HTR-8/SVneo (cell line): Measurements from ENCODE around the gene HSPBAP1.

ENCODE experiments used
- DNase-seq: peaks from one replicate; pipeline ENCODE4 v3.0.0; 2011; ENCODE audit warnings: low spot score, mixed read lengths; ENCODE audit not compliant: insufficient read length
- FAIRE-seq: peaks from 2 replicates; lab custom pipeline; 2011; peaks lifted over from hg19 to GRCh38; lab: Jason Lieb, UNC

Gene HSPBAP1, protein sequence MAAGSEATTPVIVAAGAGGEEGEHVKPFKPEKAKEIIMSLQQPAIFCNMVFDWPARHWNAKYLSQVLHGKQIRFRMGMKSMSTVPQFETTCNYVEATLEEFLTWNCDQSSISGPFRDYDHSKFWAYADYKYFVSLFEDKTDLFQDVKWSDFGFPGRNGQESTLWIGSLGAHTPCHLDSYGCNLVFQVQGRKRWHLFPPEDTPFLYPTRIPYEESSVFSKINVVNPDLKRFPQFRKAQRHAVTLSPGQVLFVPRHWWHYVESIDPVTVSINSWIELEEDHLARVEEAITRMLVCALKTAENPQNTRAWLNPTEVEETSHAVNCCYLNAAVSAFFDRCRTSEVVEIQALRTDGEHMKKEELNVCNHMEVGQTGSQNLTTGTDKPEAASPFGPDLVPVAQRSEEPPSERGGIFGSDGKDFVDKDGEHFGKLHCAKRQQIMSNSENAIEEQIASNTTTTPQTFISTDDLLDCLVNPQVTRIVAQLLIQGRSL

GRCh38 chr3:122793568-122794416 lies at the start of gene HSPBAP1:
Gene HSPBAP1 (minus strand): TSS chr3:122793831. CDS start chr3:122793680, 151 bp downstream.
- no peak for FAIRE-seq
- DNase-seq = peak; percentile 87

DNA sequence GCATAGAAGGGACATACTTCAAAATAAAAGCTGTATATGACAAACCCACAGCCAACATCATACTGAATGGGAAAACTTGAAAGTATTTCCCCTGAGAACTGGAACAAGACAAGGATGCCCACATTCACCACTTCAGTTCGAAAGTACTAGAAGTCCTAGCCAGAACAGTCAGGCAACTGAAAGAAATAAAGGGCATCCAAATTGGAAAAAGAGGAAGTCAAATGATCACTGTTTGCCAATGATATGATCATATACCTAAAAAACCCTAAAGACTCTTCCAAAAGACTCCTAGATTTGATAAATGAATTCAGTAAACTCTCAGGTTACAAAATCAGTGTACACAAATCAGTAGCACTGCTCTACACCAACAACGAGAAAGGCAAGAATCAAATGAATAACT lies 42.0 kb upstream of the HSPBAP1 start:
- no peak for DNase-seq
- FAIRE-seq = no peak

DNA sequence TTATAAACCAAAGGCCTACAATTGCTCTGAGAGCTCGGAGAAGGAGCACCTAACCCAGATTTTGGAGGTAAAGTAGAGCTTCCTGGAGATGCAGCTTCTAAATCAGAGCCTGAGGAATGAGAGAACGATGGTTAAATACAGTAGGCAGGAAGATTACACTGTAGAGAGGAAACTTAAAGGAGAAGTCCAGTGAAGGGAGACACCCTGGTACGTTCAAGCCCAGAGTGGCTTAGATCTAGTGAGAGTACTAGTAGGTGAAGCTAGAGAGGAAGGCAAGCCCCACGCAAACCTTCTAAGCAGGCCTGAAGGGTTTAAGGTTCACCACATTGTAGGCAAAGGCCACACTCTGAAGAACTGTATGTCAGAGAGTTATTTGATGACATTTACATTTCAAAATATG lies 34.6 kb upstream of the HSPBAP1 start:
- DNase-seq (no peak), FAIRE-seq (no peak)

- DNase-seq (no peak), FAIRE-seq (no peak)
These were observed 32.6 kb upstream of the HSPBAP1 start for GRCh38 chr3:122826278-122826677.

DNA sequence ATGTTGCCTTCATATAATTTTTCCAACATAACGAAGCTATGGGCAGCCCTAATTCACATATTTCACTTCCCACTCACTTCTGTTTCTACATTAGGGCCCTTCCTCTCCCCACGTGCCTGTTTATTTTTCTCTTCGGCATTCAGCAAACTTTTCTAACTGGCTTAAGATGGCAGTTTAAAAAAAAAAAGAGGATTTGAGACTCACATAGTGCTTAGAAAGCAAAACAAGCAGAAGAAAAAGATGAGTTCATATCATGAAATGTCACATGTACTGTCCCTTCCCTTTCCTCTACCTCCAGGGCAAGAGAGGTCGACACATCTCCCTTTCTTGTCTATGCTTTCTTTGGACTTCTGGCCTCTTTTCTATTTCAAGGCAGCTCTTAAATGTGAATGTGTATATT lies 31.8 kb upstream of the HSPBAP1 start:
- FAIRE-seq (no peak), DNase-seq (no peak)

GRCh38 chr3:122824465-122825381 lies 31.1 kb upstream of the HSPBAP1 start:
- DNase-seq (no peak), FAIRE-seq (no peak)

- FAIRE-seq = no peak
- no peak for DNase-seq
These were observed 23.0 kb upstream of the HSPBAP1 start for GRCh38 chr3:122816587-122816986.

DNA sequence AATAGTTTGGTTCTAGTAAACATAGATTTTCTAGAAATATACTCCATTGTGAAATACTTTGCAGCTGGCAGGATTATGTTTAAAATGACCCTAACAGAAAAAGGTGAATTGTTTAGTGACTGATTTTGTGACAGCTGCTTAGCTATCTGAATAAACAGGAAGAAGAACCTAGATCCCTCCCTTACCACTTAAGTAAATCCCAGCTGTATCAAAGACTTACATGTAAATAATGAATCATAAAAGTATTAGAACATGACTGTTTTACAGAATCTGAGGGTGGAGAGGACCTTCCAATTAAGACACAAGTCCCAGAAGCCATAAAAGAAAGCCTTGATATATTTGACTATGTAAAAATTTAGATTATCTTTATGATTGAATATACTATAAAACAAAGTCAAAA lies 17.1 kb upstream of the HSPBAP1 start:
- no peak for FAIRE-seq
- DNase-seq = no peak

- DNase-seq (no peak), FAIRE-seq (no peak)
These were observed 10.3 kb upstream of the HSPBAP1 start for GRCh38 chr3:122803977-122804376.

DNA sequence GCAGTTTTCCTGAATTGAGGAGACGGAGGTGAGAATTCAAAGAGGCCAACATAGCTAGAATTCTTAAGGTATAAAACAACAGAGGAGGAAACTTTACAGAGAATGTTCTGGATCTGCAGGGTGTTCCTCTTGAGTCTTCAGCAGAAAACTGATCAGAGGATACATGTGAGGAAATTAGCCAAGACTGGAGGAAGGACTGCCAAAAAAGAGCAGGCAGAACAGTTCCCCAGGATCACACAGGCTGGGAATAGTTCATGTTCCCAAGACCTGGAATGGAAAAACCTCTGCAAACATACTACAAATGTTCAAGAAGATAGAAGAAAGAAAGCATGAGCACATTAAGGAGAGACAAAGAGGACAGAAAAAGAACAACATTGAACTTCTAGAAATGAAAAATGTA lies 8.7 kb upstream of the HSPBAP1 start:
- DNase-seq = no peak
- FAIRE-seq = no peak

DNA sequence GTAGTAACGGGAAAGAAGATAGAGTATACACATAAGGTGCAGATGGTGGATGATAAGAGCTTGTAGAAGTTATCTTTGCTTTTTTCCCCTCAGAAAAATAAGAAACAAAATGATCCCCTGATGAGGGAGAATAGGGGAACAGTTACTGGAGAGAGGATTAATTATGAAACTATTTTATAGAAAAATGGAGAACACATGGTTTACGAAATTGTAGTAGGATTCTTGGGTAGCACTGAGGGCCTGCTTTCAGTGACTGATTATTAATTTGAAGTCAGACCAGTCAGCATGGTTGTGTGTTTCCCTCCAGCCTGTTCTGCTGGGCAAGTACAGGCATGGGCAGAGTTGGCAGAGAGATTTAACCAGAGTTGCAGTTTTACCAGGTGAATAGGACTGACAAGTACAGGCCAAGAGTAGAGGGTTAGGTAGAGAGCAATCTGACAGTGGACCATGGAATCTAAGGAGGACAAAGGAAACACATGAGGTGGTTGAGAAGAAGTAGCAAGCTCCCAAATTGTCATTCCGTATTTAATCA lies 7.1 kb upstream of the HSPBAP1 start:
- FAIRE-seq (no peak), DNase-seq (no peak)

- no peak for DNase-seq
- no peak for FAIRE-seq
These were observed 6.4 kb upstream of the HSPBAP1 start for GRCh38 chr3:122800031-122800430.

GRCh38 chr3:122799322-122799721 lies 5.7 kb upstream of the HSPBAP1 start:
- DNase-seq (no peak), FAIRE-seq (no peak)

- DNase-seq = no peak
- no peak for FAIRE-seq
These were observed 3.7 kb upstream of the HSPBAP1 start for GRCh38 chr3:122797291-122797690.

DNA sequence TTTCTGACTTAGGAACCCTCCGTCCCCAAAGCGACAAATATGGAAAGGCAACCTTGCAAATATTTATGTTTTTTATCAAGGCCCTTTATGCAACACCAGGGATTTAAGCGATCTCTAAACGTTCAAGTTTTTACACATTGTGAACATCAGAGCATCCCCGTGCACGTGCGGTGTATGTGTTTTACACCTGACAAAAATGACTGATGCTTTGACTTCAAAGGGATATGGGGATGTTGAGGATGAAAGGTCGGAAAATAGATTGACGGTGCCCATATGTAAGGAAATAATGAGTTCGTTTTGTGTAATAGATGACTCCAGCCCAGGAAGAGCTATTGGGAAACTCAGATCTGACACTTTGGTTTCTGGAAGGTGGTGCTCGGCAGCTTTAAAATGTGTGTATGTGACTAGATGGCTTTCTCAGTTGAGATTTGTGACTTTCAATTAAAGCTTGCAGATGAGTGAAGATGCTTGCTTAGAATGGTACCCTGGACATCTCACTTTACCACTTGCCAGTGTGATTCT lies 2.1 kb upstream of the HSPBAP1 start:
- FAIRE-seq = no peak

DNA sequence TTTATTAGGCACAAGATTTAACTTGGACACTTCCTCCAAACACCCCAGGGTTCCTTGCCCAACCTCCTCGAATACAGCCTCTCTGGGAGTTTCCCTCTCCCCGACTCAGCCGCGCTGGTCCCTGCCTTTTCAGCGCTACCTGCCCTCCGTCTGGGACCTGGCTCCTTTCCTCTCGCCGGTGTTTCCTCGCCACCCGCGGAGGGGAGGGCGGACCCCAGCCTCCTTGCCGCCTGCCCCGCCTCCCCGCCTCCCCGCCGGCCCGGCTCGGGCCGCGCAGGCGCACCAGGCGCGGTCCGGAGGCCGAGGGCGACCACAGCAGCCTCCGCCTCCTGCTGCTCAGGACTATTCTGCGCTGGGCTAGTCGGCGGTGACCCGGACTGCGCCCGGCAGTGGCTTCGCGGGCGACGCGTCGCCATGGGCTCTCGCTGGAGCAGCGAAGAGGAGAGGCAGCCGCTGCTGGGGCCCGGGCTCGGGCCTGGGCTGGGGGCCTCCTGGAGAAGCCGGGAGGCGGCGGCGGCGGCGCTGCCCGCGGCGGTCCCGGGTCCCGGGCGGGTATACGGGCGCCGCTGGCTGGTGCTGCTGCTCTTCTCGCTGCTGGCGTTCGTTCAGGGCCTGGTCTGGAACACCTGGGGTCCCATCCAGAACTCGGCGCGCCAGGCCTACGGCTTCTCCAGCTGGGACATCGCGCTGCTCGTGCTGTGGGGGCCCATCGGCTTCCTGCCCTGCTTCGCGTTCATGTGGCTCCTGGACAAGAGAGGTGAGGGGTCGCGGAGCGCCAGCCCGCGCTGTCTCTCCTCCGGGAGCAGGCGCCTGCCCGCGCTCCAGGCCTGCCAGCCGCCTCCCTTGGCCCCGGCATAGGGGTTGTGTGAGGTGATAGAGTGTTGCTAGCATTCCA lies 1.4 kb upstream of the HSPBAP1 start, which contains the start of gene SLC49A4:
Gene SLC49A4, plus strand, starts transcription at position 291 of the 895 bp plus-strand sequence. Its CDS starts 124 bp downstream, at position 415.
- peak; percentile 83 for DNase-seq
- peak; percentile 74 for FAIRE-seq

More for the DNA sequence above, 2.1 kb upstream of the HSPBAP1 start:
- no peak for DNase-seq

DNA sequence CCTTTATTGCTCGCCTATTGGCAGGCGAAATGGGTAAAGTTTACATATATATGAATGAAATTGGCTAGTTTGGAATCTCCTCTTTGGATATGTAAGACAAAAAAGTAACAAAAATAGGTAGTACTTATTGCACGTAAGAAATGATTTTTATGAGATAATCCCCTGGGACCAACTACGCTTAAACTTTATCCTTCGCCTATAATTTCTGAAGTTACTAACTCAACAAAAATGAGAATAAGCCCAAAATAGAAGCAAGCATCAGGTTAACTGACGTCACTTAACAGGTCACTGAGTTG lies 800 bp upstream of the HSPBAP1 start:
- DNase-seq (no peak), FAIRE-seq (no peak)

- DNase-seq = no peak
- no peak for FAIRE-seq
These were observed 3.9 kb downstream of the HSPBAP1 start for GRCh38 chr3:122789585-122790273.
